ENCODE data around the gene OR4K1.
A peak's percentile ranks its signal among the peaks of the same experiment; 100 is the strongest.
"Not testable (repeated sequence)": the region's sequence is repeated elsewhere in the genome, so short reads cannot be mapped to it uniquely, and the experiment has no call there.

Gene OR4K1
- 0 reads per million in 2 experiments for total RNA-seq

- no peak for DNase-seq (ENCODE audit: low read depth)
These were observed at the start of gene OR4K1 for GRCh38 chr14:19930617-19931016. TSS of gene OR4K1 (plus strand) at chr14:19930917. CDS start at chr14:19935667, 4,750 bp downstream.

GRCh38 chr14:19895282-19895681 lies 35.4 kb upstream of the OR4K1 start:
- no peak for DNase-seq (ENCODE audit: low read depth)

GRCh38 chr14:19900999-19901398 lies 29.7 kb upstream of the OR4K1 start:
- no peak for DNase-seq (ENCODE audit: low read depth)

- DNase-seq (ENCODE audit: low read depth): no peak
These were observed 28.3 kb upstream of the OR4K1 start for GRCh38 chr14:19902409-19902808.

GRCh38 chr14:19906665-19907064 lies 24.1 kb upstream of the OR4K1 start:
- no peak for DNase-seq (ENCODE audit: low read depth)

- no peak for DNase-seq (ENCODE audit: low read depth)
These were observed 19.6 kb upstream of the OR4K1 start for GRCh38 chr14:19911114-19911513.

- DNase-seq (ENCODE audit: low read depth): no peak
These were observed 13.5 kb upstream of the OR4K1 start for GRCh38 chr14:19917243-19917642.

GRCh38 chr14:19917955-19918518 lies 12.7 kb upstream of the OR4K1 start:
- no peak for DNase-seq (ENCODE audit: low read depth)

GRCh38 chr14:19918553-19919264 lies 12.0 kb upstream of the OR4K1 start:
- no peak for DNase-seq (ENCODE audit: low read depth)

GRCh38 chr14:19920021-19920657 lies 10.6 kb upstream of the OR4K1 start, which contains the start of gene OR4K5:
TSS of gene OR4K5 (plus strand) at chr14:19920607. CDS start at chr14:19920607, 0 bp downstream.
- DNase-seq (ENCODE audit: low read depth): no peak

GRCh38 chr14:19941668-19942067 lies 11.0 kb downstream of the OR4K1 start:
- no peak for DNase-seq (ENCODE audit: low read depth)

GRCh38 chr14:19947413-19948090 lies 16.8 kb downstream of the OR4K1 start:
- DNase-seq (ENCODE audit: low read depth): no peak

- DNase-seq (ENCODE audit: low read depth): no peak
These were observed 18.5 kb downstream of the OR4K1 start for GRCh38 chr14:19949218-19949617.

- DNase-seq (ENCODE audit: low read depth): not testable (repeated sequence)
These were observed 39.0 kb downstream of the OR4K1 start for GRCh38 chr14:19969735-19970134.

GRCh38 chr14:19974844-19975243 lies 44.1 kb downstream of the OR4K1 start:
- DNase-seq (ENCODE audit: low read depth): peak; percentile 19

- DNase-seq (ENCODE audit: low read depth): no peak
These were observed 44.6 kb downstream of the OR4K1 start, which contains the start of gene OR4K15 for GRCh38 chr14:19975291-19975690. TSS of gene OR4K15 (plus strand) at chr14:19975591. CDS start at chr14:19975591, 0 bp downstream.
